GM12875 (cell line): ENCODE results near the gene TRMO.

Experiments
- H3K4me3 ChIP-seq: one replicate; pipeline ENCODE4 v1.5.1; 2011; ENCODE audit warnings: low read depth, low read length, control low read depth
- CTCF ChIP-seq: IDR thresholded peaks from 2 replicates; pipeline ENCODE4 v1.5.1; 2011; ENCODE audit warnings: low read depth, mild to moderate bottlenecking, control low read depth, inconsistent platforms, low read length, moderate library complexity, borderline replicate concordance; ENCODE audit not compliant: insufficient read depth

Gene TRMO

GRCh38 chr9:97874624-97875023, 47.7 kb downstream of the TRMO start:
- H3K4me3 ChIP-seq = no peak overlapping the region
- no peak for TF ChIP-seq CTCF

- TF ChIP-seq CTCF = no peak
- H3K4me3 ChIP-seq = no peak overlapping the region
Measured at GRCh38 chr9:97873882-97874281, 48.4 kb downstream of the TRMO start.

GRCh38 chr9:97873425-97873824, 48.9 kb downstream of the TRMO start:
- no peak for TF ChIP-seq CTCF

GRCh38 chr9:97868859-97869258, 53.4 kb downstream of the TRMO start:
- H3K4me3 ChIP-seq = no peak overlapping the region
- no peak for TF ChIP-seq CTCF

More at GRCh38 chr9:97873425-97873824, 48.9 kb downstream of the TRMO start:
- no peak overlapping the region for H3K4me3 ChIP-seq

GRCh38 chr9:97866848-97867247, 55.5 kb downstream of the TRMO start:
- TF ChIP-seq CTCF = no peak
- no peak overlapping the region for H3K4me3 ChIP-seq

GRCh38 chr9:97866300-97866699, 56.0 kb downstream of the TRMO start:
- TF ChIP-seq CTCF = no peak
- H3K4me3 ChIP-seq = no peak overlapping the region

- TF ChIP-seq CTCF = no peak
- no peak overlapping the region for H3K4me3 ChIP-seq
Measured at GRCh38 chr9:97864396-97864795, 57.9 kb downstream of the TRMO start.
